GM23248 (cell line): ENCODE data around the gene MMP2. TPM values are rescaled to one million over a fixed set of nuclear protein-coding genes. Genes with fewer than 3 reads are reported as not detected.
A peak's percentile ranks its signal among the peaks of the same experiment; 100 is the strongest.

Experiments
- DNase-seq: peaks from one replicate; pipeline ENCODE4 v3.0.0-alpha.2; 2015
- H2AFZ ChIP-seq: fragments of 200-600 bp; sonication (generic); 2 replicates; pipeline ENCODE4 v1.6.1; 2016; ENCODE audit warnings: antibody characterized with exemption
- H3F3A ChIP-seq: fragments of 200-600 bp; sonication (generic); 2 replicates; pipeline ENCODE4 v1.6.1; 2016; ENCODE audit warnings: mild to moderate bottlenecking, antibody characterized with exemption, mixed run types; ENCODE audit not compliant: insufficient read depth
- H3K27ac ChIP-seq: fragments of 200-600 bp; sonication (generic); 2 replicates; pipeline ENCODE4 v1.5.1; 2016; ENCODE audit warnings: mild to moderate bottlenecking
- H3K27me3 ChIP-seq: fragments of 200-600 bp; sonication (generic); replicated peaks from 2 replicates; pipeline ENCODE4 v1.6.1; 2016; ENCODE audit warnings: mild to moderate bottlenecking; ENCODE audit not compliant: insufficient read depth
- H3K36me3 ChIP-seq: fragments of 200-600 bp; sonication (generic); 2 replicates; pipeline ENCODE4 v1.6.1; 2016; ENCODE audit warnings: low read depth, mild to moderate bottlenecking
- H3K4me1 ChIP-seq: fragments of 200-600 bp; sonication (generic); 2 replicates; pipeline ENCODE4 v1.6.1; 2016; ENCODE audit warnings: mild to moderate bottlenecking; ENCODE audit not compliant: insufficient read depth
- H3K4me2 ChIP-seq: fragments of 200-600 bp; sonication (generic); one replicate; pipeline ENCODE4 v1.6.1; 2016; ENCODE audit warnings: mild to moderate bottlenecking; ENCODE audit not compliant: unreplicated experiment
- H3K4me3 ChIP-seq: fragments of 200-600 bp; sonication (generic); 2 replicates; pipeline ENCODE4 v1.5.1; 2016; ENCODE audit warnings: mild to moderate bottlenecking
- H3K79me2 ChIP-seq: fragments of 200-600 bp; sonication (generic); 2 replicates; pipeline ENCODE4 v1.6.1; 2016; ENCODE audit warnings: mild to moderate bottlenecking; ENCODE audit not compliant: insufficient read depth
- H3K9ac ChIP-seq: fragments of 200-600 bp; sonication (generic); 2 replicates; pipeline ENCODE4 v1.6.1; 2016; ENCODE audit warnings: mild to moderate bottlenecking
- H3K9me2 ChIP-seq: fragments of 200-600 bp; sonication (generic); 2 replicates; pipeline ENCODE4 v1.6.1; 2016; ENCODE audit warnings: mixed run types, mild to moderate bottlenecking, moderate library complexity; ENCODE audit not compliant: insufficient read depth
- H3K9me3 ChIP-seq: fragments of 200-600 bp; sonication (generic); one replicate; pipeline ENCODE4 v1.6.1; 2017; ENCODE audit warnings: low read depth
- H4K20me1 ChIP-seq: fragments of 200-600 bp; sonication (generic); 2 replicates; pipeline ENCODE4 v1.6.0; 2016; ENCODE audit not compliant: insufficient read depth
- EZH2 ChIP-seq: fragments of 200-600 bp; sonication (generic); IDR thresholded peaks from 2 replicates; pipeline ENCODE4 v1.6.1; 2018; ENCODE audit warnings: antibody characterized with exemption, mild to moderate bottlenecking; ENCODE audit not compliant: insufficient read depth, poor library complexity, severe bottlenecking
- EZH2phosphoT487 ChIP-seq: fragments of 200-600 bp; sonication (generic); IDR thresholded peaks from 2 replicates; pipeline ENCODE4 v1.6.1; 2018; ENCODE audit warnings: antibody characterized with exemption, moderate library complexity, mild to moderate bottlenecking, low read depth; ENCODE audit not compliant: insufficient read depth
- WGBS, 2 experiments: methylation state at CpG; one replicate each; pipeline ENCODE4 v1.1.6; 2015 to 2017; ENCODE audit warnings: low lambda C conversion rate in 2 of 2, low coverage in 1 of 2; ENCODE audit errors: missing lambda C conversion rate in 2 of 2; 5-methylcytosine and 5-hydroxymethylcytosine counted together
- in situ Hi-C: fragments of 300-500 bp; cut with MboI; formaldehyde crosslinking; loops from 2 replicates; pipeline ENCODE4 v1.15.0; 2020
- polyA plus RNA-seq: library from polyadenylated mRNA; unstranded; fragments of >200 nt; fragmentation: Nextera tagmentation; extraction: Ambion mirVana; gene quantifications from 2 replicates; pipeline ENCODE4 v1.2.1, GENCODE V29; 2016
- total RNA-seq: library from RNA; depleted of rRNA; stranded (reverse); fragments of >200 nt; shearing (Covaris generic); gene quantifications from 2 replicates; pipeline ENCODE4 v1.2.3, GENCODE V29; 2014; rRNA removed

MMP2 gene
- total RNA-seq (1,212 and 1,299 TPM in 2 replicates), polyA plus RNA-seq (1,457 and 1,484 TPM in 2 replicates)

DNA sequence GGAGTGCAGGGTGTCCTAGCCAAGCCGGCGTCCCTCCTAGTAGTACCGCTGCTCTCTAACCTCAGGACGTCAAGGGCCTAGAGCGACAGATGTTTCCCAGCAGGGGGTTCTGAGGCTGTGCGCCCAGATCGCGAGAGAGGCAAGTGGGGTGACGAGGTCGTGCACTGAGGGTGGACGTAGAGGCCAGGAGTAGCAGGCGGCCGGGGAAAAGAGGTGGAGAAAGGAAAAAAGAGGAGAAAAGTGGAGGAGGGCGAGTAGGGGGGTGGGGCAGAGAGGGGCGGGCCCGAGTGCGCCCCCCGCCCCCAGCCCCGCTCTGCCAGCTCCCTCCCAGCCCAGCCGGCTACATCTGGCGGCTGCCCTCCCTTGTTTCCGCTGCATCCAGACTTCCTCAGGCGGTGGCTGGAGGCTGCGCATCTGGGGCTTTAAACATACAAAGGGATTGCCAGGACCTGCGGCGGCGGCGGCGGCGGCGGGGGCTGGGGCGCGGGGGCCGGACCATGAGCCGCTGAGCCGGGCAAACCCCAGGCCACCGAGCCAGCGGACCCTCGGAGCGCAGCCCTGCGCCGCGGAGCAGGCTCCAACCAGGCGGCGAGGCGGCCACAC, at the start of gene MMP2:
TSS of gene MMP2 (plus strand) at position 372 of the 603 bp plus-strand sequence. CDS start 282 bp downstream, outside the sequence.
- peaks cover 39% of the 10 kb centered on the region for H3K4me1 ChIP-seq
- H3K36me3 ChIP-seq: peaks cover 17% of the 10 kb centered on the region
- no peaks in the 10 kb centered on the region for H3K9me3 ChIP-seq
- H3K4me2 ChIP-seq: peak within 1 kb of the TSS; percentile 94
- H3K79me2 ChIP-seq: peaks cover 48% of the 10 kb centered on the region
- in situ Hi-C loops: loop anchor here (25.0 kb wide), 1 partner anchor 883 kb away; no protein-coding TSS in a partner anchor
- H3K9ac ChIP-seq: peak within 1 kb of the TSS; percentile 99
- H4K20me1 ChIP-seq: no peaks in the 10 kb centered on the region
- H3K27ac ChIP-seq: peak within 1 kb of the TSS; percentile 97
- 2% methylated on average over 27 to 46 of the region's 46 CpGs for WGBS, 2 experiments
- peak within 1 kb of the TSS; percentile 74 for H2AFZ ChIP-seq
- peak within 1 kb of the TSS; percentile 100 for H3K4me3 ChIP-seq
- peak; percentile 86 for DNase-seq
- H3K9me2 ChIP-seq: no peaks in the 10 kb centered on the region
- no peaks in the 10 kb centered on the region for H3K27me3 ChIP-seq
- no peak for TF ChIP-seq EZH2
- TF ChIP-seq EZH2phosphoT487: no peak
- peaks cover 42% of the 10 kb centered on the region for H3F3A ChIP-seq

DNA sequence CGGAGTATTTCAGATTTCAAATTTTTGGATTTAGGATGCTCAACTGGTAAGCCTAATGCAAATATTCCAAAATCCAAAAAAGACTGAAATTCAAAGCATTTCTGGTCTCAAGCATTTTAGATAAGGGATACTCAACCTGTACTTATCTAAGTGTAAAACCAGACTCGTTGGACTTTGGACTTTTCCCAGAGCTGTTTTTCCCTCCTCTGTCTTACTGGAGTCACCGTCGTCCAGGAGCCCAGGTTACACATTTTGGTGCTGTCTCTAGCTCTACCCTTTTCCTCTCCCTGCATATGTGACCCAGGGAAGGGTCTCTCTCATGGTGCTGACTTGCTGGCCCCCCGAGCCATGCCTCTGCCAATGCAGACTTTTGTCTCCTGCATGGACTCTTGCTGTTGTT, 46.0 kb upstream of the MMP2 start:
- no peak overlapping the region for H3K27ac ChIP-seq
- H3K4me2 ChIP-seq: no peak overlapping the region
- H2AFZ ChIP-seq: no peak overlapping the region
- no peaks in the 10 kb centered on the region for H3K79me2 ChIP-seq
- H4K20me1 ChIP-seq: no peaks in the 10 kb centered on the region
- no peak overlapping the region for H3K4me3 ChIP-seq
- no peaks in the 10 kb centered on the region for H3K9me3 ChIP-seq
- no peak overlapping the region for H3K9ac ChIP-seq
- H3K4me1 ChIP-seq: peaks cover 4% of the 10 kb centered on the region; the same call in 1 of the 2 replicates
- WGBS, 2 experiments: 44 to 47% methylated on average over 5 of the region's 5 CpGs
- peaks cover 59% of the 10 kb centered on the region for H3K27me3 ChIP-seq
- no peak for DNase-seq
- in situ Hi-C loops: no loop called here
- no peaks in the 10 kb centered on the region for H3K9me2 ChIP-seq
- H3K36me3 ChIP-seq: no peaks in the 10 kb centered on the region
- TF ChIP-seq EZH2 (no peak), EZH2phosphoT487 (no peak)
- no peaks in the 10 kb centered on the region for H3F3A ChIP-seq

DNA sequence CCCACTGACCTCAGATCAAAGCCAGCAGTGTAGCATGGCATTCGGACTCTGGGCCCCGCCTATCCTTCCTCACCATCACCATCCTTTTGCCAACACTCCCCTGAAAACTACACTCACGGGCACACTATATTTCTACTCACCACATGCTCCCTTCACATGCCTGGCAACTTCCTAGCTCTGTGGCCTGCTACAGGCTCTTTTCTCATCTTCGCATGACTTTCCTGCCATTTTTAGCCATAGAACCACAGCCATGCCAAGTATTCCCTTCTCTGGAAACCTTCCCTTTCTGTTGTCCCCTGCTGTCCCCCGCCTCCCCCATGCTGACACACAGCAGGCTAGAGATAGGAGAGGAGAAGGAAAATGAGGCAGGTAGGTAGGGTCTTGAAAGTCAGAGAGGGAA, 45.5 kb upstream of the MMP2 start:
- Histone ChIP-seq H3K4me1 (peaks cover 4% of the 10 kb centered on the region; the same call in 1 of the 2 replicates), H3K9ac (no peak overlapping the region), H3K79me2 (no peaks in the 10 kb centered on the region), H3K36me3 (no peaks in the 10 kb centered on the region), H3K4me2 (no peak overlapping the region), H4K20me1 (no peaks in the 10 kb centered on the region), H3K27ac (no peak overlapping the region), H2AFZ (no peak overlapping the region), H3F3A (no peaks in the 10 kb centered on the region), H3K27me3 (peaks cover 59% of the 10 kb centered on the region), H3K9me2 (no peaks in the 10 kb centered on the region), H3K9me3 (no peaks in the 10 kb centered on the region), H3K4me3 (no peak overlapping the region)
- in situ Hi-C loops: no loop called here
- WGBS, 2 experiments: 23 to 24% methylated on average over 5 of the region's 5 CpGs
- no peak for DNase-seq
- TF ChIP-seq EZH2phosphoT487 (no peak), EZH2 (no peak)

DNA sequence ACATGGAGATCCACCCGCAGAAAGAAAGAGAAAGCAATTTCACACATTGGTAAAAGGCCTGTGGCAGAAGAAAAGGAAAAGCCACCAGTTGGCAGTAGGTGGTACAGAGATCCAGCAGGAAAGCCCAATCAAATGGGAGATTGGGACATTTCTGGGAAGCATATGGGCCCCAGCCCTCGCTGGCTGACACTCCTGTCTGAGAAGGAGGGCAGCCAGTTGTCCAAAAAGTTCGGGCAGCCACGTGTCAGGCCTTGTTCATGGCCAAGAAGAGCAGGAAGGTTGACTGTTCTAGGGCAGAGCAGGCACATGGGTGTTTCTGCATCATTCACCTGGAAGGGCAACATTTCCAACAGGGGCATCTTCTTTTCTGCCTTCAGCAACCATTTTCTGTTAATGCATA, 45.0 kb upstream of the MMP2 start:
- Histone ChIP-seq H3K27me3 (peaks cover 62% of the 10 kb centered on the region), H4K20me1 (no peaks in the 10 kb centered on the region), H3K27ac (no peak overlapping the region), H3K4me1 (peaks cover 5% of the 10 kb centered on the region; the same call in 1 of the 2 replicates), H3F3A (0 out of 2 replicates have a peak, but pooled peaks cover under 1% of the 10 kb centered on the region), H2AFZ (no peak overlapping the region), H3K9me2 (no peaks in the 10 kb centered on the region), H3K36me3 (no peaks in the 10 kb centered on the region), H3K4me3 (no peak overlapping the region), H3K79me2 (no peaks in the 10 kb centered on the region), H3K9me3 (no peaks in the 10 kb centered on the region), H3K4me2 (no peak overlapping the region), H3K9ac (no peak overlapping the region)
- no peak for DNase-seq
- TF ChIP-seq EZH2phosphoT487 (no peak), EZH2 (no peak)
- 1 to 5% methylated on average over 4 of the region's 4 CpGs for whole genome bisulfite sequencing, 2 experiments
- in situ Hi-C loops: no loop called here
